Activated CD8-positive, alpha-beta memory T cell treated with anti-CD3 and anti-CD28 coated beads, Interleukin-2, amount 50 U/mL, for 1 hour (primary cell): ENCODE results near the gene CYBA.
"Not testable (repeated sequence)": the region's sequence is repeated elsewhere in the genome, so short reads cannot be mapped to it uniquely, and the experiment has no call there.

Source experiments
- DNase-seq: peaks from one replicate; pipeline ENCODE4 v3.0.0-alpha.2; 2020; ENCODE audit errors: extremely low read depth

Gene CYBA

GRCh38 chr16:88614818-88615580 is 35.9 kb downstream of the CYBA start:
- no peak for DNase-seq

- DNase-seq: no peak
Observed at GRCh38 chr16:88613911-88614817, 36.7 kb downstream of the CYBA start.

- DNase-seq: no peak
Observed at GRCh38 chr16:88613293-88613692, 37.6 kb downstream of the CYBA start.

GRCh38 chr16:88610909-88611812 is 39.7 kb downstream of the CYBA start:
- no peak for DNase-seq

GRCh38 chr16:88610080-88610479 is 40.8 kb downstream of the CYBA start:
- no peak for DNase-seq

- DNase-seq: not testable (repeated sequence)
Observed at GRCh38 chr16:88609426-88609825, 41.4 kb downstream of the CYBA start.

GRCh38 chr16:88608076-88608475 is 42.8 kb downstream of the CYBA start:
- no peak for DNase-seq

GRCh38 chr16:88606148-88606757 is 44.6 kb downstream of the CYBA start:
- no peak for DNase-seq

- no peak for DNase-seq
Observed at GRCh38 chr16:88605186-88606147, 45.4 kb downstream of the CYBA start.

- DNase-seq: no peak
Observed at GRCh38 chr16:88602091-88602490, 48.8 kb downstream of the CYBA start.

GRCh38 chr16:88601313-88602036 is 49.4 kb downstream of the CYBA start:
- DNase-seq: no peak

- no peak for DNase-seq
Observed at GRCh38 chr16:88600539-88600896, 50.3 kb downstream of the CYBA start.

- DNase-seq: no peak
Observed at GRCh38 chr16:88599825-88600538, 50.9 kb downstream of the CYBA start.

- DNase-seq: no peak
Observed at GRCh38 chr16:88599092-88599733, 51.6 kb downstream of the CYBA start.

GRCh38 chr16:88597856-88598491 is 52.9 kb downstream of the CYBA start:
- DNase-seq: no peak

- DNase-seq: no peak
Observed at GRCh38 chr16:88596483-88596882, 54.4 kb downstream of the CYBA start.

- DNase-seq: no peak
Observed at GRCh38 chr16:88595921-88596320, 54.9 kb downstream of the CYBA start.

GRCh38 chr16:88595101-88595500 is 55.8 kb downstream of the CYBA start:
- no peak for DNase-seq
